Measurements from ENCODE around the gene RNU5B-1.

The RNU5B-1 gene

GRCh38 chr15:65304381-65305149 is at the start of gene RNU5B-1:
RNU5B-1 (plus strand) TSS chr15:65304677.
- no peaks in the 10 kb centered on the region for H3K9me3 ChIP-seq (ENCODE audit: control insufficient read depth, insufficient read depth, low read depth, low read length)
- H3K27me3 ChIP-seq (ENCODE audit: control insufficient read depth, insufficient read depth, low read length), result no peaks in the 10 kb centered on the region
- H3K9ac ChIP-seq (ENCODE audit: low read length), result peak within 1 kb of the TSS; percentile 91
- H3K36me3 ChIP-seq (ENCODE audit: control insufficient read depth, insufficient read depth, low read length), result no peaks in the 10 kb centered on the region
- peak within 1 kb of the TSS; percentile 98 for H3K27ac ChIP-seq (ENCODE audit: low read depth, low read length)
- H3K4me3 ChIP-seq (ENCODE audit: low read depth, low read length), result peak within 1 kb of the TSS; percentile 52
- peaks cover 8% of the 10 kb centered on the region for H3K4me1 ChIP-seq (ENCODE audit: control insufficient read depth, insufficient read depth, low read length)

GRCh38 chr15:65254758-65255157 is 49.7 kb upstream of the RNU5B-1 start:
- Histone ChIP-seq H3K4me3 (ENCODE audit: low read depth, low read length) (no peak overlapping the region), H3K36me3 (ENCODE audit: control insufficient read depth, insufficient read depth, low read length) (0 out of 2 replicates have a peak, but pooled peaks cover 2% of the 10 kb centered on the region), H3K9me3 (ENCODE audit: control insufficient read depth, insufficient read depth, low read depth, low read length) (no peaks in the 10 kb centered on the region), H3K9ac (ENCODE audit: low read length) (no peak overlapping the region), H3K27me3 (ENCODE audit: control insufficient read depth, insufficient read depth, low read length) (no peaks in the 10 kb centered on the region), H3K27ac (ENCODE audit: low read depth, low read length) (no peak overlapping the region), H3K4me1 (ENCODE audit: control insufficient read depth, insufficient read depth, low read length) (peaks cover 10% of the 10 kb centered on the region; the same call in 1 of the 2 replicates)

- H3K27ac ChIP-seq (ENCODE audit: low read depth, low read length), result no peak overlapping the region
- H3K4me1 ChIP-seq (ENCODE audit: control insufficient read depth, insufficient read depth, low read length), result peaks cover 10% of the 10 kb centered on the region; the same call in 1 of the 2 replicates
- H3K27me3 ChIP-seq (ENCODE audit: control insufficient read depth, insufficient read depth, low read length), result no peaks in the 10 kb centered on the region
- H3K4me3 ChIP-seq (ENCODE audit: low read depth, low read length), result no peak overlapping the region
- no peak overlapping the region for H3K9ac ChIP-seq (ENCODE audit: low read length)
- H3K9me3 ChIP-seq (ENCODE audit: control insufficient read depth, insufficient read depth, low read depth, low read length), result no peaks in the 10 kb centered on the region
- peaks cover 8% of the 10 kb centered on the region for H3K36me3 ChIP-seq (ENCODE audit: control insufficient read depth, insufficient read depth, low read length)
Observed at GRCh38 chr15:65255486-65256140, 48.9 kb upstream of the RNU5B-1 start.

GRCh38 chr15:65258375-65259262 is 45.9 kb upstream of the RNU5B-1 start:
- H3K27me3 ChIP-seq (ENCODE audit: control insufficient read depth, insufficient read depth, low read length), result no peaks in the 10 kb centered on the region
- H3K9me3 ChIP-seq (ENCODE audit: control insufficient read depth, insufficient read depth, low read depth, low read length), result no peaks in the 10 kb centered on the region
- peaks cover 10% of the 10 kb centered on the region; the same call in 1 of the 2 replicates for H3K4me1 ChIP-seq (ENCODE audit: control insufficient read depth, insufficient read depth, low read length)
- no peak overlapping the region for H3K27ac ChIP-seq (ENCODE audit: low read depth, low read length)
- no peak overlapping the region for H3K9ac ChIP-seq (ENCODE audit: low read length)
- H3K36me3 ChIP-seq (ENCODE audit: control insufficient read depth, insufficient read depth, low read length), result peaks cover 13% of the 10 kb centered on the region
- H3K4me3 ChIP-seq (ENCODE audit: low read depth, low read length), result no peak overlapping the region

GRCh38 chr15:65259367-65259797 is 45.1 kb upstream of the RNU5B-1 start:
- Histone ChIP-seq H3K36me3 (ENCODE audit: control insufficient read depth, insufficient read depth, low read length) (peaks cover 13% of the 10 kb centered on the region), H3K27me3 (ENCODE audit: control insufficient read depth, insufficient read depth, low read length) (no peaks in the 10 kb centered on the region), H3K9ac (ENCODE audit: low read length) (no peak overlapping the region), H3K4me3 (ENCODE audit: low read depth, low read length) (no peak overlapping the region), H3K4me1 (ENCODE audit: control insufficient read depth, insufficient read depth, low read length) (peaks cover 8% of the 10 kb centered on the region; the same call in 1 of the 2 replicates), H3K27ac (ENCODE audit: low read depth, low read length) (no peak overlapping the region), H3K9me3 (ENCODE audit: control insufficient read depth, insufficient read depth, low read depth, low read length) (no peaks in the 10 kb centered on the region)

- H3K9me3 ChIP-seq (ENCODE audit: control insufficient read depth, insufficient read depth, low read depth, low read length), result no peaks in the 10 kb centered on the region
- H3K4me3 ChIP-seq (ENCODE audit: low read depth, low read length), result no peak overlapping the region
- no peak overlapping the region for H3K27ac ChIP-seq (ENCODE audit: low read depth, low read length)
- no peaks in the 10 kb centered on the region for H3K27me3 ChIP-seq (ENCODE audit: control insufficient read depth, insufficient read depth, low read length)
- peaks cover 13% of the 10 kb centered on the region for H3K36me3 ChIP-seq (ENCODE audit: control insufficient read depth, insufficient read depth, low read length)
- peaks cover 14% of the 10 kb centered on the region for H3K4me1 ChIP-seq (ENCODE audit: control insufficient read depth, insufficient read depth, low read length)
- no peak overlapping the region for H3K9ac ChIP-seq (ENCODE audit: low read length)
Observed at GRCh38 chr15:65260968-65261367, 43.5 kb upstream of the RNU5B-1 start.

- Histone ChIP-seq H3K9me3 (ENCODE audit: control insufficient read depth, insufficient read depth, low read depth, low read length) (no peaks in the 10 kb centered on the region), H3K36me3 (ENCODE audit: control insufficient read depth, insufficient read depth, low read length) (peaks cover 13% of the 10 kb centered on the region), H3K27me3 (ENCODE audit: control insufficient read depth, insufficient read depth, low read length) (no peaks in the 10 kb centered on the region), H3K4me1 (ENCODE audit: control insufficient read depth, insufficient read depth, low read length) (peaks cover 17% of the 10 kb centered on the region), H3K9ac (ENCODE audit: low read length) (no peak overlapping the region), H3K4me3 (ENCODE audit: low read depth, low read length) (no peak overlapping the region), H3K27ac (ENCODE audit: low read depth, low read length) (no peak overlapping the region)
Observed at GRCh38 chr15:65263313-65263712, 41.2 kb upstream of the RNU5B-1 start.

GRCh38 chr15:65264863-65265430 is 39.5 kb upstream of the RNU5B-1 start:
- Histone ChIP-seq H3K4me1 (ENCODE audit: control insufficient read depth, insufficient read depth, low read length) (peaks cover 14% of the 10 kb centered on the region), H3K9ac (ENCODE audit: low read length) (no peak overlapping the region), H3K27ac (ENCODE audit: low read depth, low read length) (no peak overlapping the region), H3K9me3 (ENCODE audit: control insufficient read depth, insufficient read depth, low read depth, low read length) (no peaks in the 10 kb centered on the region), H3K4me3 (ENCODE audit: low read depth, low read length) (no peak overlapping the region), H3K27me3 (ENCODE audit: control insufficient read depth, insufficient read depth, low read length) (no peaks in the 10 kb centered on the region), H3K36me3 (ENCODE audit: control insufficient read depth, insufficient read depth, low read length) (peaks cover 11% of the 10 kb centered on the region)

- Histone ChIP-seq H3K4me1 (ENCODE audit: control insufficient read depth, insufficient read depth, low read length) (peaks cover 17% of the 10 kb centered on the region), H3K27ac (ENCODE audit: low read depth, low read length) (no peak overlapping the region)
Observed at GRCh38 chr15:65266469-65266868, 38.0 kb upstream of the RNU5B-1 start.

GRCh38 chr15:65268411-65268810 is 36.1 kb upstream of the RNU5B-1 start:
- H3K9ac ChIP-seq (ENCODE audit: low read length), result no peak overlapping the region
- no peak overlapping the region for H3K4me3 ChIP-seq (ENCODE audit: low read depth, low read length)
- H3K27me3 ChIP-seq (ENCODE audit: control insufficient read depth, insufficient read depth, low read length), result no peaks in the 10 kb centered on the region
- peaks cover 17% of the 10 kb centered on the region for H3K4me1 ChIP-seq (ENCODE audit: control insufficient read depth, insufficient read depth, low read length)
- no peak overlapping the region for H3K27ac ChIP-seq (ENCODE audit: low read depth, low read length)
- no peaks in the 10 kb centered on the region for H3K9me3 ChIP-seq (ENCODE audit: control insufficient read depth, insufficient read depth, low read depth, low read length)
- no peaks in the 10 kb centered on the region for H3K36me3 ChIP-seq (ENCODE audit: control insufficient read depth, insufficient read depth, low read length)

More at GRCh38 chr15:65266469-65266868, 38.0 kb upstream of the RNU5B-1 start:
- Histone ChIP-seq H3K9me3 (ENCODE audit: control insufficient read depth, insufficient read depth, low read depth, low read length) (no peaks in the 10 kb centered on the region), H3K4me3 (ENCODE audit: low read depth, low read length) (no peak overlapping the region), H3K36me3 (ENCODE audit: control insufficient read depth, insufficient read depth, low read length) (peaks cover 4% of the 10 kb centered on the region; the same call in 1 of the 2 replicates), H3K9ac (ENCODE audit: low read length) (no peak overlapping the region), H3K27me3 (ENCODE audit: control insufficient read depth, insufficient read depth, low read length) (no peaks in the 10 kb centered on the region)

Measured in HUES6 (cell line).